ENCODE data around the gene KLF15.

The KLF15 gene

GRCh38 chr3:126364731-126365301 is 7.6 kb upstream of the KLF15 start:
- TF ChIP-seq REST (IDR thresholded peaks at IDR 0.05; ENCODE audit: insufficient read depth in 1 of 2, low read depth in 2 of 2, low read length in 2 of 2) (no peak), POLR2AphosphoS5 (IDR thresholded peaks at IDR 0.05; ENCODE audit: low read depth, low read length) (no peak), TAF1 (IDR thresholded peaks at IDR 0.05; ENCODE audit: borderline replicate concordance, insufficient read depth, low read length) (no peak), FOXP2 (optimal IDR thresholded peaks at IDR 0.05; ENCODE audit: borderline replicate concordance, extremely low read depth, extremely low read length, insufficient read depth) (no peak), SIN3A (IDR thresholded peaks at IDR 0.05; ENCODE audit: borderline replicate concordance, insufficient read depth, low read length) (no peak)

GRCh38 chr3:126364130-126364695 is 7.0 kb upstream of the KLF15 start:
- TF ChIP-seq SIN3A (IDR thresholded peaks at IDR 0.05; ENCODE audit: borderline replicate concordance, insufficient read depth, low read length) (no peak), FOXP2 (optimal IDR thresholded peaks at IDR 0.05; ENCODE audit: borderline replicate concordance, extremely low read depth, extremely low read length, insufficient read depth) (no peak), POLR2AphosphoS5 (IDR thresholded peaks at IDR 0.05; ENCODE audit: low read depth, low read length) (no peak), REST (IDR thresholded peaks at IDR 0.05; ENCODE audit: insufficient read depth in 1 of 2, low read depth in 2 of 2, low read length in 2 of 2) (no peak), TAF1 (IDR thresholded peaks at IDR 0.05; ENCODE audit: borderline replicate concordance, insufficient read depth, low read length) (no peak)

GRCh38 chr3:126361211-126361610 is 4.0 kb upstream of the KLF15 start:
- TF ChIP-seq POLR2AphosphoS5 (IDR thresholded peaks at IDR 0.05; ENCODE audit: low read depth, low read length) (no peak), TAF1 (IDR thresholded peaks at IDR 0.05; ENCODE audit: borderline replicate concordance, insufficient read depth, low read length) (no peak)

- TF ChIP-seq SIN3A (IDR thresholded peaks at IDR 0.05; ENCODE audit: borderline replicate concordance, insufficient read depth, low read length), result no peak
- no peak for TF ChIP-seq REST (IDR thresholded peaks at IDR 0.05; ENCODE audit: insufficient read depth in 1 of 2, low read depth in 2 of 2, low read length in 2 of 2)
- no peak for TF ChIP-seq TAF1 (IDR thresholded peaks at IDR 0.05; ENCODE audit: borderline replicate concordance, insufficient read depth, low read length)
- no peak for TF ChIP-seq POLR2AphosphoS5 (IDR thresholded peaks at IDR 0.05; ENCODE audit: low read depth, low read length)
Observed at GRCh38 chr3:126360714-126361060, 3.5 kb upstream of the KLF15 start.

GRCh38 chr3:126360046-126360713 is 3.0 kb upstream of the KLF15 start:
- TF ChIP-seq FOXP2 (optimal IDR thresholded peaks at IDR 0.05; ENCODE audit: borderline replicate concordance, extremely low read depth, extremely low read length, insufficient read depth) (no peak), TAF1 (IDR thresholded peaks at IDR 0.05; ENCODE audit: borderline replicate concordance, insufficient read depth, low read length) (no peak), REST (IDR thresholded peaks at IDR 0.05; ENCODE audit: insufficient read depth in 1 of 2, low read depth in 2 of 2, low read length in 2 of 2) (no peak), POLR2AphosphoS5 (IDR thresholded peaks at IDR 0.05; ENCODE audit: low read depth, low read length) (no peak), SIN3A (IDR thresholded peaks at IDR 0.05; ENCODE audit: borderline replicate concordance, insufficient read depth, low read length) (no peak)

Data from PFSK-1 (cell line).